ENCODE data around the gene EDAR.

The EDAR gene

GRCh38 chr2:108965540-108966289, 23.3 kb downstream of the EDAR start:
- DNase-seq = peak; percentile 30

DNA sequence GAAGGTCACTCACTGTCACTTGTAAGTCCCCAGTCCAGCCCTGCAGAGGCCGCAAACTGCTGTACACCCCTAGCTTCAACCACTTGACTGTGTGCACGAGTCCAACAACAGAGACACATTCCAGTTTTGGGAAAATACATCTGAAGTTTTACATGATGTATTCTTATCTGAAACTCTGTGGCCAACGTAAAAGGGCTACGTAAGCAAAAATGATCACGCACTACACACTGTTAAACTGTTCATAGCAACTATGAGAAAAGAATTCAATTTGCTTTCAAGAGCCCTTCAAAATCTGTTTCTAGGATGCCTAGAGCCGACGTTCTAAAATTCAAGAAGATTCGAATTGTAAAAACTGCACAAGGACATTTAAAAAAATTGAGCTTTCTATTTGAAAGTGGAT, 26.0 kb downstream of the EDAR start:
- DNase-seq = no peak

DNA sequence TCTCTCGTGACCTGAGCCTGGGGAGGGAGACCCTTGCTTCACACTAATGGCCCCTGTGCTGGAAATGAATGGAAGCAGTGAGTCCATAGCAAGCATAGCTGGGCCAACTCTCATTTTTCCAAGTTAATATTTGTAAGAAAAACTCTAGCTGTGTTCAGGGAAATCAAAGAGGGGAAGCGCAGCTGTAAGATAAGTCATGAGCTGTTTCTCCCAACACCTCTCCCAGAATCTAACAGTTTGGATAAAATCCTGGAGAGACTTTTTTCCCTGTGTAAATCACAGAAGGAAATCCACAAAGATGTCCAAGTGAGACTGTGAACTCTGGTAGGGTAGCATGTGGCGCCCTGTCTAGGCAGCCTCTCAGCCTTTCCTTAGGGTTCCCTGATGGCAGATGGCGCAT, 27.2 kb downstream of the EDAR start:
- DNase-seq = no peak

DNA sequence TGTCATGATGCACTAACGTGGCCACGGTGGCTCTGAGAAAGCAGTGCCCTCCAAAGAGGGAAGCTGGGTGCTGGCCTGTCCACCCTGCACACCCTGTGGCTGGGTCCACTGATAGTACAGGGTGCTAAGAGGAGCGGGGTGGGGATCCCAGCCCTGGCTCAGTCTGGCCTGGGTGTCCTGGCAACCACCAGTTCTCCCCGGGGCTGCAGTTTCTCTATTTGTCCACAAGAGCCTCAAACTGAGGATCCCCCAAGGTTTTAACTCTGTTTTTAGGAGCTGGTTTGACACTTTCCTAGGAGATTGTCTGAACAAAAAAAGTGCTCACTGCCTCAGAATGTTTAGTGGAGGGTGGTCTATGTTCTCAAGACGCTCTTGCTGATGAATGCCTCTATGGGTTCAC, 29.0 kb downstream of the EDAR start:
- no peak for DNase-seq

- DNase-seq = no peak
These were observed 29.6 kb downstream of the EDAR start for GRCh38 chr2:108959401-108959800.

DNA sequence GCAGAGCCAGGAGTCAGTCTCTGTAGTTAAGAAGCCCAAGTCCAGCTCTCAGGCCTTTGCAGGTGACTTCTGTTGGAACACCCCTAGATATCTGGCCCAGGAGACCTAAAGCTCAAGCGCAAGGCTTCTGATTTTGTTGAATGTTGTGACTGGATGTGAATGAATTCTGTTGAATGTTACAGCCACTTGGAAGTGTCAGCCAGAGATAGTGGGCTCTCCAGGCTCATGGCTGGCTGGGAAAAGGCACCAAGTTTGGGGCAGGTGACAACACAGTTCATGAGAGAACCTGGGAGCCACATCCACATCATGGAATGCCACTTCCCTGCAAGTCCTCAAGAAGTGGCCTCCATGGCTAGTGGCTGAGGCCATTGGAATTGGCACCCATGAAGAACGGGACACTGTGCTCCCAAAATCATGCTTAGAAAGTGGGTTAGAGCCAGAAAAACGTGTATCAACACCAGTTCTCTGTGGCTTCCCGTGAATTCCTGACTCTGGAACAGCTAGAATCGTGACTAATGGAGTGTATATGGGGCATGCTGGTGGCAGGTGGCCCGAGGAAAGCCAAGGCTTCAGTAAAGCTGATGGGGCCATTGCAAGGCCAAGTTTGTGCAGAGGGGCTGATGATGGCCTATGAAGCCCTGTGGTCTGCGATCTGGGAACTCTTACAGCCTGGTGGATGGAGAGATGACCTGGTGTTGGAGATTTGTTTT, 30.2 kb downstream of the EDAR start:
- no peak for DNase-seq

- no peak for DNase-seq
These were observed 31.0 kb downstream of the EDAR start for GRCh38 chr2:108958002-108958401.

DNA sequence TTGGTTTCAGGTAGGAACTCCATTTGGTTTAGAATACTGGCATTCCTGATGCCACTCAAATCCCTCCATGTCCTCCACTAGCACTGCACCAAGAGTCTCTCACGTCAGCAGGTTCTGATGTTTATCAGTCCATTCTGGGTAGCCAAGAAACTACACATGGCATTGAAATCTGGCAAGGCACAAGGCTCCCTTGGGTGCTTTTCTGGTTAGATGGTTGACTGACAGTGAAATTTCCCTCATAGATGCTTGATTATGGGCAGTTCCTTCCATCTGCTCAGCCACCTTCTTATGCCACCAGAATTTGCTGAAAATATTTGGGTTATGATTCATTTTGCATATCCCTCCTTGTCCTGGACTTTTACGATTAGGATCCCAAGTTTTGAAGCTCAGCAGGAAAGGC, 32.6 kb downstream of the EDAR start:
- no peak for DNase-seq

DNA sequence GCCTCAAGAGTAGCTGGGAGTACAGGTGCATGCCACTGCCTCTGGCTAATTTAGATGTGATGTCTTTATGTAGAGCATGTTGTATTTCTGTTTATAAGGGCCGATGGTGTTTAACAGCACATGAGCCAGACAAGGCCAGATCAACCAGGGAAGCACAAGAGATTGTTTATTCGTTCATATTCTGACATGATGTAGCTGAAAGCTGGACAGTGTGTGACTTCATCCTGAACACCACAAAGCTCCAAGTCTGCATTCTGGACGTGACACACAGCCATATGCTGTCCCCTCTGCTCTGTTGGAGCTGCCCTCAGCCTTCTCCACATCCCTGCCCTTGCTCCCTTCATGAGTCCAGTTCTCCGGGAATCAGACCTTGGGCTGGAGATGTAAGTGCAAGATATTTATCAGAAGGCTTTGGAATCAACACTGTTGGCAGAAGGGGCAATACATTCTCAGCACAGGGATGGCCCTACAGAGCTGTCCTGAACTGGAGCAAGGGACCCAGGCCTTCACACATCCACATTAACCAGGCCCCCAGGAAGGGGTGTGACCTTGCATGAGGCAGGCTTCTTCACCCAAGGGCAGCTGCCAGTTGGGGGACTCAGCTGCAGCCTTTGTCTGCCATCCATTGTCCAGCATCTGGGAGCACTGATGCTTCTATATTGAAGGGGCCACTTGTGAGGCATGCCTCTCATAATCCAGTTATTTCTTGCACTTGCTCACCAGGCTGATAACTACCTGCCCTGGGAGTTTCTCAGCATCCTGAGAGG, 38.5 kb downstream of the EDAR start:
- no peak for DNase-seq

- DNase-seq = no peak
These were observed 39.4 kb downstream of the EDAR start for GRCh38 chr2:108949316-108950239.

- DNase-seq = no peak
These were observed 41.6 kb downstream of the EDAR start for GRCh38 chr2:108947271-108947907.

DNA sequence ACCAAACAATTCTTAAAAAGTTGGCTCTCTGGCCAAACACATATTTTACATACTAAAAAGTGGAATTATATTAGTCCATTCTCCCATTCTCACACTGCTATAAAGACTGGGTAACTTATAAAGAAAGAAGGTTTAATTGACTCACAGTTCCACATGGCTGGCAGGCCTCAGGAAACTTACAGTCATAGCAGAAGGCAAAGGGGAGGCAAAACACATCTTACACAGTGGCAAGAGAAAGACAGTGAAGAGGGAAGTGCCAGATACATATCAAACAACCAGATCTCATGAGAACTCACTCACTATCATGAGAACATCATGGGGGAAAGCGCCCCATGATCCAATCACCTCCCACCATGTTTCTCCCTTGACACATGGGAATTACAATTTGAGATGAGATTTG, 42.6 kb downstream of the EDAR start:
- no peak for DNase-seq

DNA sequence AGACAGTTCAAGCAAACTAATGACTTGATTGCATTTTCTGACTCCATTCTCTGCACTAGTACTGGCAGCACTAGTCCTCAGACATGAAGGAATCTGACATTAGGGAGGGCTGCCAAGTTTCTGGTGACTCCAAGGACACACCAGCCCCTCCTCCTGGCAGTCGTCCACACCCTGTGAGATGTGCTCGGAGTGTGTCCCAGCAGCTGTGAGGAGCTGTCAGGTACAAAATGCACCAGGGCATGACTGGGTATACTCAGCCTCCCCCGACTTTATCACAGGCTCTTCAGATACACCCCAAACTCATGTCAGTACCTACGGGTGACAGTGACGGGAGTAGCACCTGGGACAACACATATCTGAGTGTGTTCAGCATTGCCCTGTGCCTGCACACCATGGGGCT, 43.1 kb downstream of the EDAR start:
- no peak for DNase-seq

DNA sequence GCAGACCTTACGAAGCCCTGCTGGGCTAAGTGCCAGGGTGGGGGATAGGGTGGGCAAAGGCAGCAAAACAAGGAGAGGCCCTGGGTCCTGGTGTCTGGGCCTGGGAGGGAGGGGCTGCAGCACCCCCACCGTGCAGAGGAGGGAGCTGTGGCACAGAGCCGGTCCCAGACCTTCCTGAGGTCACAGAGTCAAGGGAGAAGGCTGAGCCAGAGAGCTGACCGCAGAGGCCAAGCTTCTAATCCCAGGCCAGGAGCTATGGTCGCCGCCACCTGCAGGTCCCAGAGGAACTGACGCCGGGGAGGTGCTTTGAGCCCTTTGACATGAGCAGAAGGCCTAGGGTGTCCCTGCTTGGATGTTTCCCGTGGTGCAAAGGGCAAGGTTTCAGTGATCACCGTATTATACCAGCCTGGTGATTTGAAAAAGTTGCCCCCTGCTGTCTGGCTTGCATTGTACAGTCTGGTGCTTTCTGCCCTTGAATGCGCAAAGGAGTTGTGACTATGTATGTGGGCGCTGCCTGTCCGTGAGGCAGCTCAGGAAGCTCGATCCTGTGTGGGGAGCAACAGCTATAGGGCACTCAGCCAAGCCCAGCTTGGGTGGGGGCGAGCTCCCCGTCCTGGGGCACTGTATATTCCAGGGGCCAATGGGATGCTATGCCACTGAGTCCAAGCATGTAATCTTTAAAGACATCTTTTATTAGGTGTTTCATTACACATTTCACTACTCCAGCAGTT, 44.3 kb downstream of the EDAR start:
- no peak for DNase-seq

GRCh38 chr2:108943751-108944150, 45.3 kb downstream of the EDAR start:
- no peak for DNase-seq

GRCh38 chr2:108942888-108943287, 46.1 kb downstream of the EDAR start:
- DNase-seq = no peak

DNA sequence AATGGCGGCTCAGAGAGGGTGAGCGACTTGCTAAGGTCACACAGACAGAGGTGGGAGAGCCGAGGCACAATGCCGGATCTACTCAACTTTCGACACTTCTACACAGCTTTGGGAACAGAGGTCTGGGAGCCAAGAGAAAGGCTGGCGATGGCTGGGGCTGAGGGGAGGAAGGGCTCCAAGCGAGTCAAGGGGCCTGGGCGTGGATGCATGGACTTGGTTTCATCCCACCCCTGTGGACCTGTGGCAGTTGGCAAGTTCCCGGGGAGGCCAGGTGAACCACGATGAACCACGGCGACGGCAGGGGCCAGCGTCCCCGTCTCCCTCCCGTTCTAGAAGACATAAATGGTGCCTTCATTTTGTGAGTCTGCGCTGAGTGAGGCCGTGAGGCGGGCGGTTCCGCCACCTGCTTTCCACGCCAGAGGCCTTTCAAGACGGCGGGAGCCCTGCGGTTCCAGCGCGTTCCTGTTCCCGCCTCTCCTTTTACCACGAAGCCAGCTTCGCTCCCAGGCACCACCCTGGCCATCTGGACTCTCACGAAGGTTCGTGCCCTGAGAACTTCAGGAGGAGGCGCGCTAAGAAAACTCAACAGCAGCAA, 46.7 kb downstream of the EDAR start:
- no peak for DNase-seq

- no peak for DNase-seq
These were observed 47.3 kb downstream of the EDAR start for GRCh38 chr2:108941767-108942166.

GRCh38 chr2:108941161-108941665, 47.8 kb downstream of the EDAR start:
- DNase-seq = no peak

DNA sequence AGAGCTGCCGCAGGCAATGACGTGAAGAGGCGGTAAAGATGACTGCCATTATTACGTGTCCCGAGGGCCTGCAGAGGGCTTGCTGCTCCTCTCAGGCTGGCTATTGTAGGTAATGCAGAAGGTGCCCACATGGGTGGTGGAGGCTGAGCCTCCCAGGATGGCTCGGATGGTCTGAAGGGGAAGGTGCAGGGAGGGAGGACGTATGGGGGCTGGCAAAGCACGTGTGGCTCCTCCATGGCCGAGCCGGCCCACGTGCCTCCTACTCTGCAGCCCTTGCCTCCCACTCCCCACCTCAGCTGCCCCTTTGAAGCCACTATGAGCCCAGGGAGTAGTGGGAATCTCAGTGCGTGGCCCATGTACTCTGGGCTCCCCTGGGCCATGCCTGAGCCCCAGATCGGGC, 48.9 kb downstream of the EDAR start:
- DNase-seq = no peak

Measured in effector CD8-positive, alpha-beta T cell (primary cell).